HK-2 (cell line): ENCODE results near the gene TMPRSS9.

Experiments used
- DNase-seq: peaks from one replicate; pipeline ENCODE4 v3.0.0-alpha.2; 2018; ENCODE audit not compliant: unreplicated experiment

TMPRSS9 gene

GRCh38 chr19:2359992-2360685 lies at the start of gene TMPRSS9:
TSS of gene TMPRSS9 (plus strand) at chr19:2360265. CDS start at chr19:2389786, 29,521 bp downstream.
- DNase-seq: no peak

DNA sequence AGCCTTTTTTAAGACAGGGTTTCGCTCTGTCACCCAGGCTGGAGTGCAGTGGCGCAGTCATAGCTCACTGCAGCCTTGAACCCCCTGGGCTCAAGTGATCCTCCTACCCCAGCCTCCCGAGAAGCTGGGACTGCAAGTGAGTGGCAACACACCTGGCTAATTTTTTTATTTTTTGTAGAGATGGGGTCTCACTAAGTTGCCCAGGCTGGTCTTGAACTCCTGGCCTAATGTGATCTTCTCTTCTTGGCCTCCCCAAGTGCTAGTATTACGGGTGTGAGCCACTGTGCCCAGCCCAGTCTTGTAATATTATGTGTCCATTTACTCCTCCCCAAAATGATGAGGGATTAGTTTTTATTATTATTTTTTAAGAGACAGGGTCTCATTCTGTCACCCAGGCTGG lies 49.0 kb upstream of the TMPRSS9 start:
- no peak for DNase-seq

DNA sequence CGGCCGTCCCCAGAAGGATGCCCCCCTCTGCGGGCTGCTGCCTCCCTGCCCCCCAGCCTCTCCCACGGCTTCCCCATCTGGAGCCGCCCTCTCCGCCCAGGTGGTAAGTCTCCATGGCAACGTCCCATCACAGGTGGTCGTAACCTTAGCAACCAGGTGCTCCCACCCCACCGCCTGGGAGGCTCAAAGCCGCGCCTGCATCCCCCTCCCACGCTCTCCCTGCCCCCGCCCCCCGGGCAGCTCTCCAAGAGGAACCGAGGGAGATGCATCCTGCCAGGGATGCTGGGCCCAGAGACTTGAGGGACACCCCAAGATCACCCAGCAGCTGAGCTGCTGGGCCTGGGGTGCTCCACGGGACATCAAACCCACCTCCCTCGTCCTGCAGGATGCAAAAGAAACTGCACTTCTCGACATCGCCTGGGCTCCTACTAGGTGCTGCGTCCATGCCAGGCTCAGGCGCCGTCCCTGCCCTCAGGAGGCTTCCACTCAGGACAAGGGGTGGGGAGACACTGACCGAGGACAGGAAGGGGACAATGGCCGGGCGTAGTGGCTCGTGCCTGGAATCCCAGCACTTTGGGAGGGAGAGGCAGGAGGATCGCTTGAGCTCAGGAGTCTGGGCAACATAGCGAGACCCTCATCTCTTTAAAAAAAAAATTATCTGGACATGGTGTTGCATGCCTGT lies 47.1 kb upstream of the TMPRSS9 start:
- DNase-seq: no peak

DNA sequence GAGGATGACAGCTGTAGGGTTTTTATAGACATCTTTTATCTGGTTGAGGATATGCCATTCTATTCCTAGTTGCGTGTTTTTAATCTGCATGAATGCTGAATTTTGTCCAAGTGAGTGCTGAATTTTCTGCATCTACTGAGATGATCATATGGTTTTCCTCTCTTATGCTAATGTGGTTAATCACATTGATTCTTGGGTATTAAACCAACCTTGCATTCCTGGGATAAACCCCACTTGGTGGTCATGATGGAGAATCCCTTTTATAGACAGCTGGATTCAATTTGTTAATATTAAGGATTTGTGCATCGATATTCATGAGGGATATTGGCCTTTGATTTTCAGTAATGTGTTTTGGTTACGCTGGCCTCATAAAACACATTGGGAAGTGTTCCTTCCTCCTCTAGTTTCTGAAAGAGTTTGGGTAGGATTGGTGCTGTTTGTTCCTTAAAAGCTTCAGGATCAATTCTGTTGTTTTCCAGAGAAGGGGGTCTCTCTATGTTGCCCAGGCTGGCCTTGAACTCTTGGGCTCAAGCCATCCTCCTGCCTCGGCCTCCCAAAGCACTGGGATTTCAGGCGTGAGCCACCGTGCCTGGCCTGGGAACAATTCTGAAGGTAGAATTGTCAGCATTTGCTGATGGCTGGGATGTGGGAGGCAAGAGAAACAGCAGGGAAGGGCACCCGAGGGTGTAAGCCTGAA lies 44.8 kb upstream of the TMPRSS9 start:
- DNase-seq: no peak

DNA sequence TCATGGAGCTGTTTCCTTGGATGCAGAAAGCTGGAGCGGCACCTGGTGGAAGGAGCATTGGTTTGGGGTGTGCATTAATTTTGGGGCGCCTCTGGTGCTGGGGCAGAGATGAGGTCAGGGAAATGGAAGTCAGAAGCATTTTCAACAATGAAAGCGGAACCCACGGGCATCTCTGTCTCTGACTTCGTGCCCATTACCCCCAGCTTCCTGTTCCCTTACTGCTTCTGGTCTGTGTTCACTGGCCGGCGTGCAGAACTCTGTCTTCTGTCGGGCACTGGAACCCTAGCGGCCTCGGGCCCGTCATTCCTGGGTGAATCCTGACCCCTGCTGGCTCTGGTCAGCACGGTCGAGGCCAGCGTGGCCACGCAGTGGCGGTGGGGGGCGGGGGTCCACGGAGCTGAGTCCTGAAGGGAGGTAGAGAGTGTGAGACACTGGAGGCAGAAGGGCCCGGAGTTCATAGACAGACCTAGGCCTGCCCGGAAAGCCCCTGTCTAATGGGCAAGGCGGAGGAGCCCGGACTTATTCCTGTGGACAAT lies 44.2 kb upstream of the TMPRSS9 start:
- DNase-seq: peak; percentile 66

GRCh38 chr19:2317300-2317699 lies 42.8 kb upstream of the TMPRSS9 start:
- no peak for DNase-seq

DNA sequence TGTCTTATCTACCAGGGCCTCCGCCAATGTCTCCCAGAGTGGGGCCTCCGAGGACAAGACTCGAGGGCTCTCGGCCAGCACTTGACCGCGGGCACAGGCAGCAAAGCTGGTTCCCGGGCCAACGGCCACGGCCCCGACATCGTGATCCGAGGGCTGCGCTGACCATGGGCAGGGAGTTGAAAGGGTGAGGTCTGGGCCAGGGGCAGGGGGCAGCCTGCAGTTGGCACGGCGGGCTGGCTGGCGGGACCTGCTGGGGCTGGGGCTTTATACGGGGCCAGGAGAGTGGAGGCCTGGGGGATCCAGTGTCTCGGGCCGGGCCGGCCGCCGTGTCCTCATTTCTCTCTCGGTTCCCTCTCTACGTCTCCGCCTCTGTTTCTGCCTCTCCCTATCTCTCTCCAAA lies 42.3 kb upstream of the TMPRSS9 start:
- no peak for DNase-seq

- no peak for DNase-seq
Measured at GRCh38 chr19:2318923-2319322, 41.1 kb upstream of the TMPRSS9 start.

DNA sequence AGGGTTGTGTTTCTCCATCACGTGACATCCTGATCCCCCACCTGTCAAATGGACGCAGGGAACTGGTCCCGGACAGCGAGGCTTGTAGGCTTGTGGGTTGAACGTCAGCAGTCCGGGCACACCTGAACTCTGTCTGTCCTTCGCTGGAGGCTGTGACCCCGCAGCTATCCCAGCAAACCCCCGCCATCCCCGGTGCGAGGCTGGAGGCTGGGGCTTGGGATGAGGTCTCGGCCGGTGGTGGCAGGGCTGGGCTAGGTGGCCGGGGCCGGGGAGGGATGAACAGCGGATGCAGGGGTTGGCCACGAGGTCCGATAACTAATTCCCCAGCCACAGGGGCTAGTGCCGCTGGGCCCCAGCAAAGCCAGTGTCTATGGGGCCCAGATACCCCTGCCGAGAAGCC lies 40.5 kb upstream of the TMPRSS9 start:
- no peak for DNase-seq

GRCh38 chr19:2320049-2320448 lies 40.0 kb upstream of the TMPRSS9 start:
- DNase-seq: no peak

DNA sequence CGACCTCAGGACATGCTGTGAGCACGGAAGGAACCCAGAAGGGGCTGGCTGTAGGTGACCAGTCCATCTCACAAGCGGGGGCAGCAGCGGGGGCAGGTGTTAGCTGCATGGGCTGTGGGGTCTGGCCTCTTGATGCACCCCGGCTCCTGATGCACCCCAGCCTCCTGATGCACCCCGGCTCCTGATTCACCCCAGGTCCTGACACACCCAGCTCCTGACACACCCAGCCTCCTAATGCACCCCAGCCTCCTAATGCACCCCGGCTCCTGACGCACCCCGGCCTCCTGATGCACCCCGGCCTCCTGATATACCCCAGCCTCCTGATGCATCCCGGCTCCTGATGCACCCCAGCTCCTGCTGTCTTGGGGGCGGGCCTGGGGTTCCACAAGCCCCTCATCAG lies 39.1 kb upstream of the TMPRSS9 start:
- no peak for DNase-seq

- no peak for DNase-seq
Measured at GRCh38 chr19:2321565-2322283, 38.3 kb upstream of the TMPRSS9 start.

DNA sequence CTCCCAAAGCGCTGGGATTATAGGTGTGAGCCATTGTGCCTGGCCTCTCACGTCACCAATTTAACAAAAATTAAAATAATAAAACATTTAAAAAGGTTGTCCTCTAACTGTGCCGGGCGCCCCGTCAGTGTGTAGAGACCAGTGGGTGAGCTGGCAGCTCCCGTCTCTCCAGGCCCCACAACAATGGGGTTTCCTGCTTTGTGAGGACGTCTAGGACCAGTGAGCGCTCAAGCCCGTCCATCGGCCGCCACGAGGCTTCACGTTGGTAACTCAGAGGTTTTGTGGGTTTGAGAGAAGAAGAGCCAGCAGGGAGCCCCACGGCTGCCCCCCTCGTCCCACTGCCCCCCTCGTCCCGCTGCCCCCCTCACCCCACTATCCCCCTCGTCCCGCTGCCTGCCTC lies 36.4 kb upstream of the TMPRSS9 start:
- no peak for DNase-seq

DNA sequence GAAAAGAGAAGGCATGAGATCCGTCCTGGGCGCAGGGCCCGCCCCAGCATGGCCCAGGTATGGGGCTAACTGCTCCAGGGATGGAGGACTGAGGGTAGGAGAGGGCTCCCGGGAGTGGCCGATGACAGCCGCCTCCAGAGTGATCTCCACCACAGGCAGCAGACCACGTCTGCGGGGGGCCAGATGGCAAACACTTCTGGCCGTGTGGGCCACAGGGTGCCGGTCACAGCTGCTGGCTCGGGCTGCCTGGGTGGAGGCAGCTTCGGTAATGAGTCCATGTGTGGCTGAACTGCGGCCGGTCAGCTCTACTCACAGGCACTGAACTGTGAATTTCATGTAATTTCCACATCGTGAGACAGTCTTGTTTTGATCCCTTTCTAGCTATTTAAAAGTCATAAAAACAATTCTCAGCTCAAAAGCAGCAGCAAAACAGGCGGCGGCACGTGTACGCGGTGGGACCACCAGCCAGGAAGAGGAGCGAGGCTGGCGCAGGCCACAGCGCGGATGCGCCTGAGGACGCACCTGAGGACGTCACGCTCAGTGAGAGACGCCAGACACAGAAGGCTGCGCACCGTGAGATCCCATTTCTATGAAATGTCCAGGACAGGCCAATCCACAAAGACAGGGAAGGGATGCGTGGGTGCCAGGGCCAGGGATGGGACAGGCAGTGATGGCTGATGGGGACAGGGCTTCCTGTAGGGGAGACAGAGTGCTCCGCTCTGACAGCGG lies 35.7 kb upstream of the TMPRSS9 start:
- DNase-seq: no peak

- no peak for DNase-seq
Measured at GRCh38 chr19:2325281-2326046, 34.6 kb upstream of the TMPRSS9 start.

GRCh38 chr19:2326699-2327360 lies 33.2 kb upstream of the TMPRSS9 start:
- no peak for DNase-seq

DNA sequence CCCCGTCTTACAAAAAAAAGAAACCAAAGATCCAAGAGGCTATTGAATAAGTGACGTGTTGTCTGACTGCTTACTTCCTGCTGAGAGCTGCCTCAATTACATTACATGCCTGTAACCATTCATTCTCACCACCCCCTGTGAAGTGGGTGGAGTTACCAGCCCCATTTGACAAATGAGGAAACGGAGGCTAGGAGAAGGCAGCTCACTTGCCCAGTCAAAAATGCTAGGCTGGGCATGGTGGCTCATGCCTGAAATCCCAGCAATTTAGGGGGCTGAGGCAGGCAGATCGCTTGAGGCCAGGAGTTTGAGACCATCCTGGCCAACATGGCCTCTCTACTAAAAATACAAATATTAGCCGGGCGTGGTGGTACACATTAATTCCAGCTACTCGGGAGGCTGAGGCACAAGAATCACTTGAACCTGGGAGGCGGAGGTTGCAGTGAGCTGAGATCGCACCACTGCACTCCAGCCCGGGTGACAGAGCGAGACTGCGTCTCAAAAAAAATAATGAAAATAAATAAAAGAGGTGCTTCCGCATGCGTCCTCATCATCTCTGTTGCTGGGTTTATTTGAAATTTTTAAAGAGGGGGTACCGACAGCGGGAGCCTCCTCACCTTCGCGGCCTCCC lies 32.2 kb upstream of the TMPRSS9 start:
- DNase-seq: peak; percentile 49

- DNase-seq: peak; percentile 87
Measured at GRCh38 chr19:2328401-2329148, 31.5 kb upstream of the TMPRSS9 start, which contains the start of the genes LSM7 and SPPL2B. TSS of gene LSM7 (minus strand) at chr19:2328586. CDS start at chr19:2328566, 20 bp downstream. TSS of gene SPPL2B (plus strand) at chr19:2328684. CDS start at chr19:2328710, 26 bp downstream.

GRCh38 chr19:2329149-2329478 lies 31.0 kb upstream of the TMPRSS9 start:
- no peak for DNase-seq
